Measurements from ENCODE around the gene COQ10B. TPM values are rescaled to one million over a fixed set of nuclear protein-coding genes. Genes with fewer than 3 reads are reported as not detected.
"Not testable (repeated sequence)": the region's sequence is repeated elsewhere in the genome, so short reads cannot be mapped to it uniquely, and the experiment has no call there.

COQ10B gene
- total RNA-seq, 6 experiments from 2014 or later, result 11.7 to 23.7 (median 17.1) TPM

DNA sequence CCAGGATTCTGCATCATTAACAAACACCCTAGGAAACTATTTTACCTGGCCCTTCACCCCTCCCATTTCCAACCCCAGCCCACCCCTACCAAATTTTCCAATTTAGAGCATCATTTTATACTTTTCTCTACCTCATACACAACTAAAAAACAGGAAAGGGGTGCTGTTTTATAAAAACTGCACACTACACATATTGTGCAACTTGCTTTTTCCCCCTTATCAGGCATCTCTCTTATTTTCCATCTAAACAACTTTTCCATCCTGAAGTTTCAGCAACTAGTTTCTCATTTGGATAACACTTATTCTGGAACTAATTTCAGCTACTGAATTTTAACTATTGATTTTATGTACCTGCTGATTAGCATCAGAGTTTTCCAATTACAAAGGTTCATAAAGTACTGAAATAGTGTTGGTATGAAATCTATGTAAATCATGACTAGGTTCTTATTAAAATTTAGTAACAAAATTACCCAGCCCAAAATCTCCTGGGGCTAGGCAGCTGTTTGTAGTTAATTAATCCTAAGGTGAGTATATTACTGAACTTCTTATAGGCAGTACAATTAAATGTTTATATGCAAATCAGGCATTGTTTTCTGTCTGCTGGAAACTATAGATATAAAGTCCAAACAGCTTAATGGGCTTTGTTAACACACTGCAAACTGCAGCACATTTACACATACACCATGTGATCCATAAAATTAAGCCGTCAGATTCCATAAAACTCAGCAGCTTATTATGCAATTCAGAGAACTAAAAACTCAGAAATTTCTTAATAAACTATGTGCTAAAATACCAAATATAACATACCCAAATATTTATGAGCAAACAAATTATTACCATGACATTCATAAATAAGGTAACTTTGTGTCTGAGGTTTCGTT is 26.4 kb upstream of the COQ10B start:
- TF ChIP-seq, protein P1, sequence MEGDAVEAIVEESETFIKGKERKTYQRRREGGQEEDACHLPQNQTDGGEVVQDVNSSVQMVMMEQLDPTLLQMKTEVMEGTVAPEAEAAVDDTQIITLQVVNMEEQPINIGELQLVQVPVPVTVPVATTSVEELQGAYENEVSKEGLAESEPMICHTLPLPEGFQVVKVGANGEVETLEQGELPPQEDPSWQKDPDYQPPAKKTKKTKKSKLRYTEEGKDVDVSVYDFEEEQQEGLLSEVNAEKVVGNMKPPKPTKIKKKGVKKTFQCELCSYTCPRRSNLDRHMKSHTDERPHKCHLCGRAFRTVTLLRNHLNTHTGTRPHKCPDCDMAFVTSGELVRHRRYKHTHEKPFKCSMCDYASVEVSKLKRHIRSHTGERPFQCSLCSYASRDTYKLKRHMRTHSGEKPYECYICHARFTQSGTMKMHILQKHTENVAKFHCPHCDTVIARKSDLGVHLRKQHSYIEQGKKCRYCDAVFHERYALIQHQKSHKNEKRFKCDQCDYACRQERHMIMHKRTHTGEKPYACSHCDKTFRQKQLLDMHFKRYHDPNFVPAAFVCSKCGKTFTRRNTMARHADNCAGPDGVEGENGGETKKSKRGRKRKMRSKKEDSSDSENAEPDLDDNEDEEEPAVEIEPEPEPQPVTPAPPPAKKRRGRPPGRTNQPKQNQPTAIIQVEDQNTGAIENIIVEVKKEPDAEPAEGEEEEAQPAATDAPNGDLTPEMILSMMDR (IDR thresholded peaks at IDR 0.05), result no peak
- no peak for TF ChIP-seq POLR2A (IDR thresholded peaks at IDR 0.05)
- no peaks in the 10 kb centered on the region for H3K9me3 ChIP-seq
- intact Hi-C loops (cut with DNase I), result no loop called here
- WGBS (ENCODE audit: insufficient coverage, low coverage, low lambda C conversion rate, missing lambda C conversion rate), result 46% methylated on average over 2 of the region's 2 CpGs
- ATAC-seq (no peak), DNase-seq (no peak)
- H3K27me3 ChIP-seq, result no peaks in the 10 kb centered on the region
- H3K4me1 ChIP-seq, result peaks cover 0 to 64% (median 23%) of the 10 kb centered on the region in 4 donors
- no peak overlapping the region for H3K4me3 ChIP-seq
- peak overlapping the region in 1 of 3 donors; percentile 16 for H3K27ac ChIP-seq
- peaks cover 3 to 24% (median 8%) of the 10 kb centered on the region in 4 donors for H3K36me3 ChIP-seq

DNA sequence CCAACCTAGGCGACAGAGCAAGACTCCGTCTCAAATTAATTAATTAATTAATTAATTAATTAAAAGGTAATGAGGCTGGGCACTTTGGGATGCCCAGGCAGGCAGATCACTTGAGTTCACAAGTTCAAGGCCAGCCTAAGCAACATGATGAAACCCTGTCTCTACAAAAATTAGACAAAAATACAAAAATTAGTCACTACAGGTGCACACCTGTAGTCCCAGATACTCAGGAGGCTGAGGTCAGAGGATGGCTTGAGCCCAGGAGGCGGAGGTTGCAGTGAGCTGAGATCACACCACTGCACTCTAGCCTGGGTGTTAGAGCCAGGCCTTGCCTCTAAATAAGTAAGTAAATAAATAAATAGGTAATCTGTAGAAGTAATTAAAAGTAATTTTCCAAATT is 25.4 kb upstream of the COQ10B start:
- peak in 1 of 4 donors; percentile 28 for ATAC-seq
- 94% methylated on average over 3 of the region's 3 CpGs for WGBS (ENCODE audit: insufficient coverage, low coverage, low lambda C conversion rate, missing lambda C conversion rate)
- Histone ChIP-seq H3K9me3 (no peaks in the 10 kb centered on the region), H3K27me3 (no peaks in the 10 kb centered on the region), H3K36me3 (peaks cover 2 to 14% (median 3%) of the 10 kb centered on the region in 4 donors), H3K4me1 (peaks cover 0 to 74% (median 27%) of the 10 kb centered on the region in 4 donors), H3K4me3 (no peak overlapping the region), H3K27ac (no peak overlapping the region)
- intact Hi-C loops (cut with DNase I), result no loop called here
- no peak for DNase-seq
- TF ChIP-seq, protein P1 (IDR thresholded peaks at IDR 0.05), result no peak
- TF ChIP-seq POLR2A (IDR thresholded peaks at IDR 0.05), result no peak

DNA sequence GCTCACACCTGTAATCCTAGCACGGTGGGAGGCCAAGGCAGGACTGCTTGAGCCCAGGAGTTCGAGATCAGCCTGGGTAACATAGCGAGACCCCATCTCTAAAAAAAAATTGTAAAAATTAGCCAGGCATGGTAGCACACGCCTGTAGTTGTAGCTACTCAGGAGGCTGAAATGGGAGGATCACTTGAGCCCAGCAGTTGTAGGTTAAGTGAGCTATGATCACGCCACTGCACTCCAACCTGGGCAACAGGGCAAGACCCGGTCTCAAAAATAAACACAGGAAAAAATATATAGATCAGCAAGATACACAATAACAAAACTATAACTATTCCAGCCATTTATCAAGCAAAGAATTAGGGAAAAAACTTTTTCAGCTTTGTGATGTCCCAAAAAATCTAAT is 21.5 kb upstream of the COQ10B start:
- no peak for DNase-seq
- TF ChIP-seq, protein P1 (IDR thresholded peaks at IDR 0.05), result no peak
- TF ChIP-seq POLR2A (IDR thresholded peaks at IDR 0.05), result no peak
- Histone ChIP-seq H3K4me1 (peaks cover 0 to 64% (median 20%) of the 10 kb centered on the region in 4 donors), H3K4me3 (no peak overlapping the region), H3K36me3 (peaks cover 0 to 6% (median 0%) of the 10 kb centered on the region in 4 donors), H3K27ac (no peak overlapping the region), H3K27me3 (no peaks in the 10 kb centered on the region), H3K9me3 (no peaks in the 10 kb centered on the region)
- ATAC-seq, result no peak
- intact Hi-C loops (cut with DNase I), result no loop called here
- WGBS (ENCODE audit: insufficient coverage, low coverage, low lambda C conversion rate, missing lambda C conversion rate), result 55% methylated on average over 6 of the region's 6 CpGs

DNA sequence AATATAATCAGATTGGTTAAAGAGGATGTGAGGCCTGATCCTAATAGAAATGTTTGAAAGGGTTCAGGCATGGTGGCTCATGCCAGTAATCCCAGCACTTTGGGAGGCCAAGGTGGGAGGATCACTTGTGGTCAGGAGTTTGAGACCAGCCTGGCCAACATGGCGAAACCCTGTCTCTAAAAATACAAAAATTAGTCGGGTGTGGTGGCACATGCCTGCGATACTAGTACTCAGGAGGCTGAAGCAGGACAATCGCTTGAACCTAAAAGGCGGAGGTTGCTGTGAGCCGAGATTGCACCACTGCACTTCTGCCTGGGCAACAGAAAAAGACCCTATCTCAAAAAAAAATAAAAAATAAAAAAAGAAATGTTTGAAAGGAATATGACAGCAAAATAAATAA is 20.8 kb upstream of the COQ10B start:
- ATAC-seq; H3K27me3 ChIP-seq; DNase-seq; intact Hi-C loops (cut with DNase I); H3K27ac ChIP-seq; H3K4me3 ChIP-seq; H3K9me3 ChIP-seq; H3K36me3 ChIP-seq: not testable (repeated sequence)
- 64% methylated on average over 6 of the region's 6 CpGs for WGBS (ENCODE audit: insufficient coverage, low coverage, low lambda C conversion rate, missing lambda C conversion rate)
- peaks cover 0 to 57% (median 17%) of the 10 kb centered on the region in 4 donors for H3K4me1 ChIP-seq

DNA sequence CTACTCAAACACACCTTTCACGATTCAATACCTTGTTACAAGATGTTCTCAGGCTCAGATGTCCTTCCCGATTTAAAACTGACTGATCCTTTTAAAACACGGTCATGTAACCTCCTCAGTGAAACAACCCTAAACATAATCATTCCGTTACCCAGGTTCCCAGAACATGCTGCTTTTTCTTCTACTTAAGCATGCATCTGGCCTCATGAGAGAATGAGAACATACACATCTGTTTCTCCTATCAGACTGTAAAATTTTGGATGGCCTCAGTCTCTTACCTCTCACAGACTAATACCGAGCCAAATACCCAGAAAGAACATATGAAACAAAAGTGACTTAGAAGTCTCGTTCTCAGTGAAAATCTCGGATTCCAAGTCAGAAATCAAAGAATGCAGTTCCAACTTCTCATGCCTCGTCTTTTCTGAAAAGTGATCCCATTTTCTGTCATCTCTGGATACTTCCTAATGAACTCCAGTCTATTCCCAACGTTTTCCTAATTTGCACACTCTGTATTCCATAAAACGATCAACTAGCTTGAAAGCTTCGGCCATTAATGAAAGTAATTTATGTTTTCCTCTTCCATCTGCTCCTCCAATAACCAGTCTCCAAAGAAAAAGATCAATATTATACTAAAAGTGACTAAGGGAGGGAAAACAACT is 19.4 kb upstream of the COQ10B start:
- peak overlapping the region; percentile 96 to 99 (median 99) for H3K27ac ChIP-seq
- H3K36me3 ChIP-seq, result peaks cover 0 to 4% (median 0%) of the 10 kb centered on the region in 4 donors
- no peak for TF ChIP-seq POLR2A (IDR thresholded peaks at IDR 0.05)
- TF ChIP-seq, protein P1 (IDR thresholded peaks at IDR 0.05), result no peak
- ATAC-seq (no peak), DNase-seq (no peak)
- no peaks in the 10 kb centered on the region for H3K9me3 ChIP-seq
- peak overlapping the region; percentile 76 to 91 (median 80) for H3K4me3 ChIP-seq
- peaks cover 0 to 51% (median 15%) of the 10 kb centered on the region in 4 donors for H3K4me1 ChIP-seq
- intact Hi-C loops (cut with DNase I), result no loop called here
- no peaks in the 10 kb centered on the region for H3K27me3 ChIP-seq
- WGBS (ENCODE audit: insufficient coverage, low coverage, low lambda C conversion rate, missing lambda C conversion rate), result under 1% methylated on average over 11 of the region's 11 CpGs
